Neuronal stem cell (in vitro differentiated cells): ENCODE results near the gene FRY.

Source experiments
- DNase-seq: peaks from one replicate; pipeline ENCODE4 v3.0.0-alpha.2; 2013; ENCODE audit warnings: low spot score
- H2AFZ ChIP-seq: one replicate; pipeline ENCODE4 v1.6.1; 2013; ENCODE audit warnings: mild to moderate bottlenecking, low read length, inconsistent platforms
- H2AK5ac ChIP-seq: 2 replicates; pipeline ENCODE4 v1.6.1; 2013; ENCODE audit warnings: low read depth, mild to moderate bottlenecking, inconsistent platforms, low read length, moderate library complexity, mixed read lengths
- H2BK120ac ChIP-seq: 2 replicates; pipeline ENCODE4 v1.6.1; 2013; ENCODE audit warnings: low read depth, mild to moderate bottlenecking, inconsistent platforms, low read length, moderate library complexity, mixed read lengths
- H2BK12ac ChIP-seq: one replicate; pipeline ENCODE4 v1.6.1; 2013; ENCODE audit warnings: low read length, inconsistent platforms
- H2BK15ac ChIP-seq: 2 replicates; pipeline ENCODE4 v1.6.1; 2013; ENCODE audit warnings: mild to moderate bottlenecking, low read length, inconsistent platforms, mixed read lengths
- H2BK5ac ChIP-seq: one replicate; pipeline ENCODE4 v1.6.1; 2013; ENCODE audit warnings: inconsistent platforms, mild to moderate bottlenecking, low read length, moderate library complexity
- H3K14ac ChIP-seq: one replicate; pipeline ENCODE4 v1.6.1; 2013; ENCODE audit warnings: low read length, inconsistent platforms
- H3K18ac ChIP-seq: 2 replicates; pipeline ENCODE4 v1.6.1; 2013; ENCODE audit warnings: low read length, inconsistent platforms
- H3K23ac ChIP-seq: 2 replicates; pipeline ENCODE4 v1.6.1; 2013; ENCODE audit warnings: low read depth, mild to moderate bottlenecking, mixed read lengths, low read length, inconsistent platforms; ENCODE audit not compliant: poor library complexity
- H3K27ac ChIP-seq: replicated peaks from 3 replicates; pipeline ENCODE4 v1.5.1; 2013; ENCODE audit warnings: low read length, inconsistent platforms
- H3K27me3 ChIP-seq, 3 experiments: 2 replicates each; pipeline ENCODE4 v1.6.1; 2013; ENCODE audit warnings: low read length in 3 of 3, mild to moderate bottlenecking in 2 of 3, inconsistent platforms in 1 of 3, low read depth in 1 of 3, mixed read lengths in 1 of 3, moderate library complexity in 1 of 3; ENCODE audit not compliant: control insufficient read depth in 3 of 3, insufficient read depth in 3 of 3
- H3K36me3 ChIP-seq, 2 donors: replicated peaks in 1 of 2; 2 replicates each; pipeline ENCODE4 v1.6.1; 2013; ENCODE audit warnings: low read length in 2 of 2; ENCODE audit not compliant: control insufficient read depth in 2 of 2, insufficient read depth in 2 of 2
- H3K4ac ChIP-seq: 2 replicates; pipeline ENCODE4 v1.6.1; 2013; ENCODE audit warnings: inconsistent platforms, mild to moderate bottlenecking, low read length, moderate library complexity
- H3K4me1 ChIP-seq, 2 donors: 1 replicate in 1 of 2; 2 replicates in 1 of 2; pipeline ENCODE4 v1.6.1; 2013; ENCODE audit warnings: low read length in 2 of 2, low read depth in 1 of 2; ENCODE audit not compliant: control insufficient read depth in 2 of 2, insufficient read depth in 1 of 2
- H3K4me2 ChIP-seq: one replicate; pipeline ENCODE4 v1.6.1; 2013; ENCODE audit warnings: mild to moderate bottlenecking, low read length, inconsistent platforms; ENCODE audit not compliant: insufficient read depth, poor library complexity, severe bottlenecking
- H3K4me3 ChIP-seq, 2 donors: 2 replicates each; pipeline ENCODE4 v1.5.1; 2013; ENCODE audit warnings: low read length in 2 of 2, mild to moderate bottlenecking in 2 of 2, inconsistent platforms in 1 of 2, moderate library complexity in 1 of 2
- H3K79me1 ChIP-seq: one replicate; pipeline ENCODE4 v1.6.1; 2013; ENCODE audit warnings: low read depth, mild to moderate bottlenecking, inconsistent platforms, low read length, moderate library complexity
- H3K9ac ChIP-seq: one replicate; pipeline ENCODE4 v1.6.1; 2013; ENCODE audit warnings: mild to moderate bottlenecking, low read depth, low read length, inconsistent platforms; ENCODE audit not compliant: poor library complexity
- H3K9me3 ChIP-seq, 2 donors: replicated peaks in 1 of 2; 2 replicates each; pipeline versions ENCODE3 to v1.6.1; 2013; ENCODE audit warnings: low read length in 2 of 2, mild to moderate bottlenecking in 2 of 2, inconsistent platforms in 1 of 2, low read depth in 1 of 2, mixed read lengths in 1 of 2, moderate library complexity in 1 of 2; ENCODE audit not compliant: control insufficient read depth in 2 of 2, insufficient read depth in 1 of 2
- H4K8ac ChIP-seq: one replicate; pipeline ENCODE4 v1.6.1; 2013; ENCODE audit warnings: low read depth, mild to moderate bottlenecking, inconsistent platforms, low read length, moderate library complexity
- H4K91ac ChIP-seq: one replicate; pipeline ENCODE4 v1.6.1; 2013; ENCODE audit warnings: low read length, low read depth, mild to moderate bottlenecking, inconsistent platforms; ENCODE audit not compliant: poor library complexity
- WGBS, 2 donors: extraction: QIAGEN DNeasy Blood & Tissue Kit; methylation state at CpG; one replicate each; pipeline ENCODE4 v1.1.7; 2013; ENCODE audit warnings: missing lambda C conversion rate in 2 of 2, mixed read lengths in 1 of 2; ENCODE audit not compliant: insufficient read length in 2 of 2, insufficient replicate concordance in 1 of 2; ENCODE audit errors: extremely low coverage in 2 of 2; 5-methylcytosine and 5-hydroxymethylcytosine counted together

FRY gene

DNA sequence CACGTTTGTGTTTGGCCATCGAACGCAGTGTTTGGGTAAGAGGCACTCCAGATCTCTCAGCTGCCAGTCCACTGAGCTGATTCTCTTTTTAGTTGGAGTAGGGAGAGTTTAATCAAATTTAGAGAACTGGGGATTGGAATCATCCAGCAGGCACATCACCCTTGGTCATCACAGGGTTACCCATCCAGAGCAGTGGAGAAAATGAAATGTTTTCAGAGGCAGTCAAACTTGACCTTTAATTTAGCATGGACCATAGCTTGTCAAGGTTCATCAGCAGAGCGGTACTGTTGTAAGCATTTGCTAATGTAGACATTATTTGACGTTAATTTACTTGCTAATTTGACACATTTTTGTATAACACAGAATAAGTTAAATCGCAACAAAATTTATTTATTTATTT, 18.4 kb upstream of the FRY start:
- no peak overlapping the region for H2BK5ac ChIP-seq
- H4K91ac ChIP-seq: no peak overlapping the region
- no peak overlapping the region for H3K4ac ChIP-seq
- no peak overlapping the region for H3K18ac ChIP-seq
- no peak overlapping the region for H4K8ac ChIP-seq
- H3K79me1 ChIP-seq: no peaks in the 10 kb centered on the region
- no peaks in the 10 kb centered on the region for H3K9me3 ChIP-seq
- H3K9ac ChIP-seq: no peak overlapping the region
- H3K23ac ChIP-seq: no peak overlapping the region
- no peak overlapping the region for H2BK120ac ChIP-seq
- H2AFZ ChIP-seq: no peak overlapping the region
- no peak overlapping the region for H2AK5ac ChIP-seq
- H3K4me1 ChIP-seq: no peaks in the 10 kb centered on the region
- H3K4me3 ChIP-seq: no peak overlapping the region
- H2BK15ac ChIP-seq: no peak overlapping the region
- no peak overlapping the region for H3K27ac ChIP-seq
- H3K4me2 ChIP-seq: no peak overlapping the region
- H2BK12ac ChIP-seq: no peak overlapping the region
- H3K36me3 ChIP-seq: no peaks in the 10 kb centered on the region
- no CpG with 5 or more reads among the region's 6 CpGs for WGBS, 2 donors
- H3K14ac ChIP-seq: no peak overlapping the region
- no peak for DNase-seq
- H3K27me3 ChIP-seq: no peaks in the 10 kb centered on the region

DNA sequence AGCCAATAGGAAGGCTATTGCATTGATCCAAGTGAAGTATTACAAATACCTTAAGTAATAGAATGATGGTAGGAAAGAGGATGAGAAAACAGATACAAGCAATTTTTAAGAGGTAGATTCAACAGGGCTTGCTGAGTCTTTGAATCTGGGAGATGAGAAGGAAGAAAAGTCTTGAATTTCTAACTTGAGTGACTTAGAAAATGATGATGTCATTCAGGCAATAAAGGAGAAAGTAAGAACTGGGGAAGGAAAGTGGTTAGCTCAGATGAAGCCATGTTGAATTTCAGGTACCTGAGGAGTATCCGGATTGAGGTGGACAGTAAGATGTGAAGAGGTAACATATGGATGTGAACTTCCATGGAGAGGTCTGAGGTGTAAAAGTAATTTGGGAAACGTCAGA, 15.5 kb upstream of the FRY start:
- H3K14ac ChIP-seq: no peak overlapping the region
- H2BK12ac ChIP-seq: no peak overlapping the region
- no peaks in the 10 kb centered on the region for H3K9me3 ChIP-seq
- H2BK15ac ChIP-seq: no peak overlapping the region
- H3K36me3 ChIP-seq: no peaks in the 10 kb centered on the region
- no peak overlapping the region for H2BK120ac ChIP-seq
- H3K9ac ChIP-seq: no peak overlapping the region
- no peak for DNase-seq
- no peaks in the 10 kb centered on the region for H3K4me1 ChIP-seq
- no peak overlapping the region for H3K4ac ChIP-seq
- H4K8ac ChIP-seq: no peak overlapping the region
- H2AK5ac ChIP-seq: no peak overlapping the region
- no peaks in the 10 kb centered on the region for H3K79me1 ChIP-seq
- no peak overlapping the region for H3K27ac ChIP-seq
- no peak overlapping the region for H2BK5ac ChIP-seq
- no peak overlapping the region for H3K4me3 ChIP-seq
- H3K18ac ChIP-seq: no peak overlapping the region
- H3K4me2 ChIP-seq: no peak overlapping the region
- WGBS, 2 donors: no CpG with 5 or more reads among the region's 2 CpGs
- no peak overlapping the region for H4K91ac ChIP-seq
- no peak overlapping the region for H3K23ac ChIP-seq
- no peak overlapping the region for H2AFZ ChIP-seq
- H3K27me3 ChIP-seq: no peaks in the 10 kb centered on the region

DNA sequence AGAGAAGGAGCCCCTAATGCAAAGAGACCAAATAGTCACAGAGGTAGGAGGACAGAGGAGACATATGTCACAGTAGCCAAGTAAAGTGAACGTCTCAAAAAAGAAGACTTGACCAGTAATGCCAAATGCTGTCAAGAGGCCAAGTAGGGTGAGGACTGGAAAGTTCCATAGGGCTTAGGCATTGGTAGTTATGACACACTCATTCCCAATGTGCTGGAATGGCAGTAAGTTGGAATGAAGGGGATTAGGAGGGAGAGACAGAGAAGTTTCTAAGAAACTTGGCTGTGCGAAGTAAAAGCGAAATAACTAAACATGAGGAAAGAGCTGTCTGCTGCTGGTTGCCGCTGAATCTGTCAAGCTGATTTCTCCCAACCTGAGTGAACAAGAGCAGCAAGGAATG, 14.9 kb upstream of the FRY start:
- H2BK5ac ChIP-seq: no peak overlapping the region
- H3K4ac ChIP-seq: no peak overlapping the region
- H2AFZ ChIP-seq: no peak overlapping the region
- H3K4me3 ChIP-seq: no peak overlapping the region
- no peak overlapping the region for H3K9ac ChIP-seq
- no peak overlapping the region for H3K14ac ChIP-seq
- no peaks in the 10 kb centered on the region for H3K9me3 ChIP-seq
- no peak overlapping the region for H3K27ac ChIP-seq
- H4K8ac ChIP-seq: no peak overlapping the region
- H2BK120ac ChIP-seq: no peak overlapping the region
- no peaks in the 10 kb centered on the region for H3K79me1 ChIP-seq
- H2AK5ac ChIP-seq: no peak overlapping the region
- WGBS, 2 donors: no CpG with 5 or more reads among the region's 4 CpGs
- H3K23ac ChIP-seq: no peak overlapping the region
- H2BK15ac ChIP-seq: no peak overlapping the region
- no peak overlapping the region for H3K4me2 ChIP-seq
- H3K27me3 ChIP-seq: no peaks in the 10 kb centered on the region
- H2BK12ac ChIP-seq: no peak overlapping the region
- H3K4me1 ChIP-seq: no peaks in the 10 kb centered on the region
- no peak overlapping the region for H3K18ac ChIP-seq
- H3K36me3 ChIP-seq: no peaks in the 10 kb centered on the region
- no peak for DNase-seq
- H4K91ac ChIP-seq: no peak overlapping the region

DNA sequence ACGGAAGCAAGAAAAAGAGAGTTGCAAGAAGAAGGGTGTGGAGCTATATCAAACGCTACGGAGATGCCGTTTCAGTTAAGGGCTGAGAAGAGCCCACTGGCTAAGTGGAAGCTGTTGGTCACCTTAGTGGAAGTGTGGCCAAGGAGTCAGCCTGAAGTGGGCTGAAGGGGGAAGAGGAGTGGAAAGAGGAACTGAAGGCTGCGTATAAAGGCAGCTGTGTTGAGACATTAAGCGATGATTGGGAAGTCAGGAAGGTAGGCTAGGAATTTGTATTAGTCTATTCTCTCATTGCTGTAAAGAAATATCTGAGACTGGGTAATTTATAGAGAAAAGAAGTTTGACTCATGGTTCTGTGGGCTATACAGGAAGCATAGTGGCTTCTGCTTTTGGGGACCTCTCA, 14.1 kb upstream of the FRY start:
- WGBS, 2 donors: no CpG with 5 or more reads among the region's 6 CpGs
- H2BK120ac ChIP-seq: no peak overlapping the region
- DNase-seq: no peak
- H3K4me1 ChIP-seq: peaks cover 0 to 5% of the 10 kb centered on the region in 2 donors
- H2BK15ac ChIP-seq: no peak overlapping the region
- no peaks in the 10 kb centered on the region for H3K36me3 ChIP-seq
- no peaks in the 10 kb centered on the region for H3K79me1 ChIP-seq
- H2AFZ ChIP-seq: no peak overlapping the region
- no peak overlapping the region for H3K18ac ChIP-seq
- no peak overlapping the region for H2AK5ac ChIP-seq
- H3K9ac ChIP-seq: no peak overlapping the region
- H3K27me3 ChIP-seq: no peaks in the 10 kb centered on the region
- H3K23ac ChIP-seq: no peak overlapping the region
- no peak overlapping the region for H4K8ac ChIP-seq
- H4K91ac ChIP-seq: no peak overlapping the region
- H2BK12ac ChIP-seq: no peak overlapping the region
- no peak overlapping the region for H3K4ac ChIP-seq
- no peak overlapping the region for H3K4me2 ChIP-seq
- H3K9me3 ChIP-seq: no peaks in the 10 kb centered on the region
- no peak overlapping the region for H3K27ac ChIP-seq
- H2BK5ac ChIP-seq: no peak overlapping the region
- no peak overlapping the region for H3K4me3 ChIP-seq
- no peak overlapping the region for H3K14ac ChIP-seq
